ENCODE data around the gene XPO4. TPM values are rescaled to one million over a fixed set of nuclear protein-coding genes. Genes with fewer than 3 reads are reported as not detected.
A peak's percentile ranks its signal among the peaks of the same experiment; 100 is the strongest.

Gene XPO4
- total RNA-seq, 4 donors from 2014 or later, result 4.9 to 35.4 (median 13.3) TPM

DNA sequence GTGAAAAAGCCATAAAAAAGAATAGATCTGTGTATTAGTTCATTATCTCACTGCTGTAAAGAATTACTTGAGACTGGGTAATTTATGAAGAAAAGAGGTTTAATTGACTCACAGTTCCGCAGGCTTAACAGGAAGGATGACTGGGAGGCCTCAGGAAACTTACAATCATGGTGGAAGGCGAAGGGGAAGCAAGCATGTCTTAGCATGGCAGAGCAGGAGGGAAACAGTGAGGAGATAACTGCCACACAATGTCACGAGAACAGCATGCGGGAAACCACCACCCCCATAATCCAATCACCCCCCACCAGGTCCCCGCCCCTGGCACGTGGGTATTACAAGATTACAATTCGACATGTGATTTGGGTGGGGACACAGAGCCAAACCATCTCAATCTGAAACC is 89.7 kb downstream of the XPO4 start:
- peak overlapping the region; percentile 71 to 88 for H3K27ac ChIP-seq
- no peaks in the 10 kb centered on the region for H3K27me3 ChIP-seq
- DNase-seq, result no peak
- H3K4me1 ChIP-seq, result no peaks in the 10 kb centered on the region
- no peaks in the 10 kb centered on the region for H3K36me3 ChIP-seq
- TF ChIP-seq, protein P1, sequence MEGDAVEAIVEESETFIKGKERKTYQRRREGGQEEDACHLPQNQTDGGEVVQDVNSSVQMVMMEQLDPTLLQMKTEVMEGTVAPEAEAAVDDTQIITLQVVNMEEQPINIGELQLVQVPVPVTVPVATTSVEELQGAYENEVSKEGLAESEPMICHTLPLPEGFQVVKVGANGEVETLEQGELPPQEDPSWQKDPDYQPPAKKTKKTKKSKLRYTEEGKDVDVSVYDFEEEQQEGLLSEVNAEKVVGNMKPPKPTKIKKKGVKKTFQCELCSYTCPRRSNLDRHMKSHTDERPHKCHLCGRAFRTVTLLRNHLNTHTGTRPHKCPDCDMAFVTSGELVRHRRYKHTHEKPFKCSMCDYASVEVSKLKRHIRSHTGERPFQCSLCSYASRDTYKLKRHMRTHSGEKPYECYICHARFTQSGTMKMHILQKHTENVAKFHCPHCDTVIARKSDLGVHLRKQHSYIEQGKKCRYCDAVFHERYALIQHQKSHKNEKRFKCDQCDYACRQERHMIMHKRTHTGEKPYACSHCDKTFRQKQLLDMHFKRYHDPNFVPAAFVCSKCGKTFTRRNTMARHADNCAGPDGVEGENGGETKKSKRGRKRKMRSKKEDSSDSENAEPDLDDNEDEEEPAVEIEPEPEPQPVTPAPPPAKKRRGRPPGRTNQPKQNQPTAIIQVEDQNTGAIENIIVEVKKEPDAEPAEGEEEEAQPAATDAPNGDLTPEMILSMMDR (IDR thresholded peaks at IDR 0.05), result no peak
- TF ChIP-seq POLR2A (IDR thresholded peaks at IDR 0.05), result no peak
- intact Hi-C loops (cut with DNase I; ENCODE audit: low total_unique reads), result no loop called here
- no peaks in the 10 kb centered on the region for H3K9me3 ChIP-seq
- no peak overlapping the region for H3K4me3 ChIP-seq

DNA sequence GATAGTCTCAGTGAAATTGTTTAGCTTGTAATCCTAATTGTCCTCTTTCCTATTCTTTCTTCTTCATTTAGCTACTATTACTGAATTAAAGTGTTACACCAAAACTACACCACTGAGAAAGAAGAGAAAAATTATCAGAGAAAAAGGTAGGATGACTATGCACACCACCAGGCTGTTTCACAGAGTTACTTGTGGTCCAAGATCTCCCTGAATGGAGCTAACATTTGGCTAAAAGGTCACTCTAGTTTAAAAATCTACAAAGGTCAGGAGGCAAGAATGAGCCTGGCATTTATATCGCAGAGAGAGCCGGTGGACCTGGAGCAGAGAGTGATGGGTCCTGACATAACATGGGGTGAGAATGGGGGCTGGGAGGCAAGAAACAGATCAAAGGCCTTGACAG is 91.7 kb downstream of the XPO4 start:
- DNase-seq, result no peak
- intact Hi-C loops (cut with DNase I; ENCODE audit: low total_unique reads), result no loop called here
- no peak overlapping the region for H3K27ac ChIP-seq
- H3K27me3 ChIP-seq, result no peaks in the 10 kb centered on the region
- H3K9me3 ChIP-seq, result no peaks in the 10 kb centered on the region
- H3K36me3 ChIP-seq, result no peaks in the 10 kb centered on the region
- no peaks in the 10 kb centered on the region for H3K4me1 ChIP-seq
- TF ChIP-seq, protein P1 (IDR thresholded peaks at IDR 0.05), result no peak
- TF ChIP-seq POLR2A (IDR thresholded peaks at IDR 0.05), result no peak
- H3K4me3 ChIP-seq, result no peak overlapping the region

DNA sequence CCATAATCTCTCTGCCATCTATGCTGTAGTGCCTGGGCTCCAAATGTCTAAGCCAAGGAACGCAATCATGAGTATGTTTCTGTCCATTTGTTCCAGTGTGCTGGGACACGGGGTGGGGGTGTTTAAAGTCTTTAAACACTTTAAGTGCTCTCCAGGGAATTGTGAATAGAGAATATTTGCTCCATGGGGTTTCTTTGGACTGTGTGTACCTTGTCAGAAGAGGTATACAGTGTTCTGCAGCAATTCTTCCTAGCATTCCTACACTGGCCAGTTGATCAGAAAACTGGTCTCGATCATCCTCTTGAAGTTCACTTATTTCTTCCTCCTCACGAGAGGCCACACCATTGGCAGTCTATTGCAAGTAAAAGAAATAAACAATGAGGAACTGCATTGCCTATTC is 93.7 kb downstream of the XPO4 start:
- H3K4me1 ChIP-seq, result no peaks in the 10 kb centered on the region
- H3K27me3 ChIP-seq, result no peaks in the 10 kb centered on the region
- H3K27ac ChIP-seq, result no peak overlapping the region
- TF ChIP-seq POLR2A (IDR thresholded peaks at IDR 0.05), result no peak
- TF ChIP-seq, protein P1 (IDR thresholded peaks at IDR 0.05), result no peak
- no peaks in the 10 kb centered on the region for H3K9me3 ChIP-seq
- no peaks in the 10 kb centered on the region for H3K36me3 ChIP-seq
- DNase-seq, result no peak
- intact Hi-C loops (cut with DNase I; ENCODE audit: low total_unique reads), result no loop called here
- no peak overlapping the region for H3K4me3 ChIP-seq

DNA sequence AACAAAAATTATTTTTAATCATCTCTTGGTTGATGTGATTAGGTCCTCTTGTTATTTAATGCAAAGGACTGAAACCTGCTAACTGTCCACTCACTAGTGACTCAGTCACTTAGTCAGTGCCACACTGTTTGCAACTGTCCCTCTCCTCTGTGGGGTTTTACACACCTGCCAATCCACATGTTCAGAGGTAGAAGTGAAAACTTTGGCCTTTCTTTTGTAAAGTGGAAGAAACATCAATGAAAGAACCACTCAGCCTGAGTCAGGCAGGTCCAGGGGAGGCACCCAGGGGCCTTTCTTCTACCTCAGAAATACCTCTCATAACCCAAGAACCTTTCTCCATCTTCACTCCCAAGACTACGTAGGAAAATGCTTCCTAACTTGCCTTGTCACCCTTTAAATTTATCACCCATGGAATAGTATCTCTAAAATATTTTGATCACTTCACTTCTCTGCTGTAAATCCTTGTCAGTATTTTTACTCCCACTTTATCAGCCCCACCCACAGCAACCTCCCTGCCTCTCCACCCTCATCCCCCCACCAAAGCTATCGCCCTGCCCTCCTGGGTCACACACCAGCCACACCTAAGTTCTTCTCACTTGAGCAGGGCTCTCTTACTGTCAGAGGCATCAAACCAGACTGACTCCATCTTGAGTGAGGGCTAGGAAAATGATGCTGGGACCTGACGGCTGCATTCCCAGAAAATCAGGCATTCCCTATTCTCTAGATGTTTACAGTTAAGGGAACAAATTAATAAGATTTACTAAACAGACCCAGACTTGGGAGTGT is 99.2 kb downstream of the XPO4 start:
- H3K27me3 ChIP-seq, result no peaks in the 10 kb centered on the region
- DNase-seq, result no peak
- intact Hi-C loops (cut with DNase I; ENCODE audit: low total_unique reads), result no loop called here
- H3K36me3 ChIP-seq, result no peaks in the 10 kb centered on the region
- no peaks in the 10 kb centered on the region for H3K4me1 ChIP-seq
- no peaks in the 10 kb centered on the region for H3K9me3 ChIP-seq
- H3K4me3 ChIP-seq, result no peak overlapping the region
- no peak for TF ChIP-seq POLR2A (IDR thresholded peaks at IDR 0.05)
- TF ChIP-seq, protein P1 (IDR thresholded peaks at IDR 0.05), result no peak
- H3K27ac ChIP-seq, result no peak overlapping the region

DNA sequence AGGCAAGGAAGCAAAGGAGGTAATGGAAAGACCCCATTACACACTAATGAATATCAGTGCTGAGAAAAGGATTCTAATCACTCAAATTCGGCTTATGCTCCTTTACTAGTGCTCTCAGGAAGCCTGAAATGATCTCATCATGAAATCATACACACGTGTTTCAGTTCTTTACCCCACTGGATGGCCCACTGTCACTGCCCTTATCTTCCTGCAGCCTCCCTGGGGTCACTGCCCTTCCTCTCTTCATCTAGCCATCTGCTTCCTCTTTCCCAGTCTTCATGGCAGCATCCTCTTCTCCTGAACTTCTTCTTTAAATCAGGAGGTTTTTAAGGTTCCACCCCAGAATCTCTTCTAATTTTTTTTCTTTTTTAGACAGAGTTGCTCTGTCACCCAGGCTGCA is 100.8 kb downstream of the XPO4 start:
- no peaks in the 10 kb centered on the region for H3K9me3 ChIP-seq
- intact Hi-C loops (cut with DNase I; ENCODE audit: low total_unique reads), result no loop called here
- no peaks in the 10 kb centered on the region for H3K36me3 ChIP-seq
- H3K27ac ChIP-seq, result no peak overlapping the region
- no peaks in the 10 kb centered on the region for H3K4me1 ChIP-seq
- H3K4me3 ChIP-seq, result no peak overlapping the region
- no peak for DNase-seq
- no peak for TF ChIP-seq POLR2A (IDR thresholded peaks at IDR 0.05)
- TF ChIP-seq, protein P1 (IDR thresholded peaks at IDR 0.05), result no peak
- H3K27me3 ChIP-seq, result no peaks in the 10 kb centered on the region
